Activated CD8-positive, alpha-beta T cell treated with anti-CD3 and anti-CD28 coated beads for 36 hours (primary cell): ENCODE results near the gene PREB. TPM values are rescaled to one million over a fixed set of nuclear protein-coding genes. Genes with fewer than 3 reads are reported as not detected.

ENCODE experiments used
- ATAC-seq: fragments of 200-7000 bp; cut with Tn5 transposase; one replicate; pipeline ENCODE4 v1.10.0; 2021; ENCODE audit warnings: mild to moderate bottlenecking, moderate library complexity
- CTCF ChIA-PET: fragments of 350-600 bp; sonication (Branson Sonifier 250); formaldehyde crosslinking; loops from one replicate; lab custom pipeline; 2021; ENCODE audit warnings: antibody characterized with exemption; lab: Charles Lee
- POLR2A ChIA-PET: fragments of 350-600 bp; sonication (Branson Sonifier 250); formaldehyde crosslinking; loops from one replicate; lab custom pipeline; 2021; ENCODE audit warnings: antibody characterized with exemption; lab: Charles Lee
- DNase-seq: peaks from one replicate; pipeline ENCODE4 v3.0.0-alpha.2; 2020
- H3K27ac Mint-ChIP-seq: one replicate; pipeline ENCODE4 v1.8.0; 2021; ENCODE audit warnings: mild to moderate bottlenecking, mixed read lengths
- H3K27me3 Mint-ChIP-seq: one replicate; pipeline ENCODE4 v1.8.0; 2021; ENCODE audit warnings: mixed read lengths
- H3K36me3 Mint-ChIP-seq: one replicate; pipeline ENCODE4 v1.8.0; 2021; ENCODE audit warnings: low read depth, mixed read lengths
- H3K4me1 Mint-ChIP-seq: one replicate; pipeline ENCODE4 v1.8.0; 2021; ENCODE audit warnings: low read depth, mixed read lengths
- H3K4me3 Mint-ChIP-seq: one replicate; pipeline ENCODE4 v1.8.0; 2021; ENCODE audit warnings: mild to moderate bottlenecking, moderate library complexity, mixed read lengths
- H3K9me3 Mint-ChIP-seq: one replicate; pipeline ENCODE4 v1.8.0; 2021; ENCODE audit warnings: mixed read lengths
- CTCF ChIP-seq: fragments of 200-600 bp; IDR thresholded peaks from one replicate; pipeline ENCODE4 v1.8.0; 2022; ENCODE audit warnings: antibody characterized with exemption, mild to moderate bottlenecking
- intact Hi-C: fragments of 100-400 bp; cut with micrococcal nuclease; formaldehyde crosslinking; loops from one replicate; pipeline ENCODE4 v1.10.0; 2022
- total RNA-seq, 2 experiments: library from RNA; stranded (reverse); gene quantifications; one replicate each; pipeline ENCODE4 v1.2.3, GENCODE V29; 2021

Gene PREB
- total RNA-seq, 2 experiments from 2014 or later = 60.5 to 63.2 TPM

DNA sequence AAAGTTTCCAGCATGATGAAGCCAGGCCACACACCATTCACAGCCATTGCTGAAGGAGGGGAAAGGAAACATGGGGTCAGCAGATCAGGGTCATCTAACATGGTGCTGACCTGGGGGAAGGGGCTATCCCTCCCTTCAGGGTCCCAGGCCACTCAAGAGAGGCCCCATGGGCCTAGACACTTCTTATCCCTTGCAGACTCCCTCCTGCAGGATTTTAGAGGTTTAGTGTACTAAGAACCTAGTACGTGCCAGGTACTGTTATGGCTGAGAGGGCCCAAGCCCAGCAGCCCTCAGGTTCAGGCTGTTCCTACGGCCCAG is 39.0 kb downstream of the PREB start:
- POLR2A ChIA-PET = no interaction called here
- H3K9me3 Mint-ChIP-seq = no peaks in the 10 kb centered on the region
- intact Hi-C loops = loop anchor here (5.0 to 10.0 kb wide), 2 partner anchors 119 to 187 kb away; partner anchors contain the start of genes ATRAID, CAD, SLC5A6 and TRIM54
- H3K4me1 Mint-ChIP-seq = no peaks in the 10 kb centered on the region
- CTCF ChIA-PET = interaction anchor here (0.9 to 1.4 kb wide), 2 partner anchors 9 to 133 kb away, joined by 3 read pairs; partner anchors contain the start of gene KHK
- H3K36me3 Mint-ChIP-seq = no peaks in the 10 kb centered on the region
- no peak overlapping the region for H3K27ac Mint-ChIP-seq
- DNase-seq (no peak), ATAC-seq (no peak)
- no peak overlapping the region for H3K4me3 Mint-ChIP-seq
- TF ChIP-seq CTCF = no peak
- no peaks in the 10 kb centered on the region for H3K27me3 Mint-ChIP-seq

DNA sequence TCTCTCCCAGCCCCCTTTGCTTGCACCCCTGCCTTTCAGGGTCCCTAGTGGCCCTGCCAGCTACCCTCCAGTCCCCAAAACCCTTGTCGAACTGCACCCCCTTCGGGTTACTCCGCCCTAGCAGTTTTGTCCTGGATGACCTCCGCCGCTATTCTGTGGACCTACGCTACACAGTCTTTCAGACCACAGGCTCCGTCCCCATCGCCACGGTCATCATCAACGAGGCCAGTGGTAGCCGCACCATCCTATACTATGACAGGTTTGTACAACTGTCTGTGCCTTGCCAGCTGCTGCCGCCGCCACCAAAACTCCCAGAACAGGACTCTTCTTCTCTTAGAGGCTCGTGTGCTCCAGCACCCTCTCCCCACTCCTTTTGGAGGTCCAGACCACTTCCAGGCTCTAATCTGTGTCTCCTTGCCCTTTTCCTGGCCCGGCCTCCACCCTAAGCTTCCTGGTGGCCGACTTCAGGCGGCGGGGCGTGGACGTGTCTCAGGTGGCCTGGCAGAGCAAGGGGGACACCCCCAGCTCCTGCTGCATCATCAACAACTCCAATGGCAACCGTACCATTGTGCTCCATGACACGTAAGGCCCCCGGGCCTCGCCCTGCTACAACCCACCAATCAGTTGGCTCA is 40.0 kb downstream of the PREB start:
- no peak overlapping the region for H3K27ac Mint-ChIP-seq
- no peaks in the 10 kb centered on the region for H3K9me3 Mint-ChIP-seq
- H3K4me1 Mint-ChIP-seq = no peaks in the 10 kb centered on the region
- no peaks in the 10 kb centered on the region for H3K36me3 Mint-ChIP-seq
- ChIA-PET POLR2A (no interaction called here), CTCF (interaction anchor here (1.0 to 1.6 kb wide), 3 partner anchors 8 to 186 kb away, joined by 3 to 7 read pairs (median 3); partner anchors contain the start of gene KHK)
- no peak for TF ChIP-seq CTCF
- intact Hi-C loops = loop anchor here (10.0 kb wide), 1 partner anchor 120 kb away; the partner anchor contains the start of genes ATRAID, CAD and SLC5A6
- ATAC-seq (no peak), DNase-seq (no peak)
- H3K4me3 Mint-ChIP-seq = no peak overlapping the region
- H3K27me3 Mint-ChIP-seq = no peaks in the 10 kb centered on the region

- Mint-ChIP-seq H3K4me3 (no peak overlapping the region), H3K4me1 (no peaks in the 10 kb centered on the region), H3K27ac (no peak overlapping the region), H3K9me3 (no peaks in the 10 kb centered on the region), H3K27me3 (no peaks in the 10 kb centered on the region), H3K36me3 (no peaks in the 10 kb centered on the region)
- DNase-seq (no peak), ATAC-seq (no peak)
- ChIA-PET POLR2A (no interaction called here), CTCF (interaction anchor here (1.0 to 1.9 kb wide), 3 partner anchors 19 to 187 kb away, joined by 3 to 7 read pairs (median 5); no protein-coding TSS in a partner anchor)
- no peak for TF ChIP-seq CTCF
- intact Hi-C loops = loop anchor here (10.0 kb wide), 1 partner anchor 121 kb away; the partner anchor contains the start of genes ATRAID, CAD and SLC5A6
Measured at GRCh38 chr2:27093430-27094352, 40.7 kb downstream of the PREB start.

- intact Hi-C loops = loop anchor here (10.0 kb wide), 1 partner anchor 122 kb away; the partner anchor contains the start of genes ATRAID, CAD and SLC5A6
- H3K27me3 Mint-ChIP-seq = no peaks in the 10 kb centered on the region
- H3K27ac Mint-ChIP-seq = no peak overlapping the region
- H3K4me3 Mint-ChIP-seq = no peak overlapping the region
- CTCF ChIA-PET = interaction anchor here (1.0 to 1.9 kb wide), 3 partner anchors 18 to 188 kb away, joined by 3 to 7 read pairs (median 5); no protein-coding TSS in a partner anchor
- DNase-seq = no peak
- H3K4me1 Mint-ChIP-seq = peaks cover under 1% of the 10 kb centered on the region
- no peak for ATAC-seq
- TF ChIP-seq CTCF = no peak
- no peaks in the 10 kb centered on the region for H3K36me3 Mint-ChIP-seq
- POLR2A ChIA-PET = no interaction called here
- no peaks in the 10 kb centered on the region for H3K9me3 Mint-ChIP-seq
Measured at GRCh38 chr2:27092696-27093429, 41.6 kb downstream of the PREB start.
